IgD-negative memory B cell (primary cell): ENCODE data around the gene CDK11B. TPM values are rescaled to one million over a fixed set of nuclear protein-coding genes. Genes with fewer than 3 reads are reported as not detected.
A peak's percentile ranks its signal among the peaks of the same experiment; 100 is the strongest.
"Not testable (repeated sequence)": the region's sequence is repeated elsewhere in the genome, so short reads cannot be mapped to it uniquely, and the experiment has no call there.

Experiments used
- H3K27ac Mint-ChIP-seq, 3 donors: one replicate each; pipeline ENCODE4 v1.8.0; 2020 to 2022; ENCODE audit warnings: mild to moderate bottlenecking in 3 of 3, mixed read lengths in 3 of 3, moderate library complexity in 1 of 3
- H3K27me3 Mint-ChIP-seq: one replicate; pipeline ENCODE4 v1.8.0; 2021; ENCODE audit warnings: mixed read lengths
- H3K36me3 Mint-ChIP-seq: one replicate; pipeline ENCODE4 v1.8.0; 2020; ENCODE audit warnings: mild to moderate bottlenecking, mixed read lengths
- H3K4me1 Mint-ChIP-seq, 3 donors: one replicate each; pipeline ENCODE4 v1.8.0; 2020 to 2022; ENCODE audit warnings: mixed read lengths in 3 of 3, mild to moderate bottlenecking in 1 of 3
- H3K4me3 Mint-ChIP-seq, 4 donors: one replicate each; pipeline ENCODE4 v1.8.0; 2020 to 2022; ENCODE audit warnings: mild to moderate bottlenecking in 4 of 4, mixed read lengths in 4 of 4, moderate library complexity in 3 of 4
- H3K9me3 Mint-ChIP-seq, 3 donors: one replicate each; pipeline ENCODE4 v1.8.0; 2020 to 2021; ENCODE audit warnings: mixed read lengths in 3 of 3, mild to moderate bottlenecking in 1 of 3
- polyA plus RNA-seq: library from polyadenylated mRNA; unstranded; fragments of 300-500 nt; fragmentation: Illumina TruSeq; gene quantifications from one replicate; pipeline ENCODE4 v1.2.3, GENCODE V29; 2021

The CDK11B gene
- polyA plus RNA-seq, 1 donor from 2014 or later = 19.9 TPM

GRCh38 chr1:1692324-1692713, 33.5 kb upstream of the CDK11B start:
- peak overlapping the region; percentile 73 to 89 (median 84) for H3K4me3 Mint-ChIP-seq
- not testable (repeated sequence) for H3K36me3 Mint-ChIP-seq
- H3K4me1 Mint-ChIP-seq = peaks cover 1 to 12% (median 4%) of the 10 kb centered on the region in 3 donors

DNA sequence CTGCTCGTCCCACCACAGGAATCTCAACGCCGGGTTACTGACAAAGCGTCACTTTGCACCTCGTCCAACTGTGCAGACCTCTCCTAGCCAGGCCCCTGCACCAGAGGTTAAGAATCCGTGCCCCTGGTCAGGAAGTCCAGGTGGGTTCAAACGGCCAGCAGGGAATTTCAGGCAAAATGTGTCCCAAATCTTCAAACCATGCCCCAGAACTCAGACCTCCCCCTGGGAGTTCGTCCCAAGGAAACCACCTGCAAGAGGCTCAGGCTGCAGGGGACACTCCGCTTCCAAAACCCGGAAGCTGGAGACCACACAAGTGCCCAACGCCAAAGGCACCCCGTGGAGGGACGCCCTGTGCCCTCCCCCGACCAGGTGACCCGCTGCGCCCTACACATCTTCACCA, 32.6 kb upstream of the CDK11B start:
- not testable (repeated sequence) for H3K4me3 Mint-ChIP-seq
- H3K4me1 Mint-ChIP-seq = peaks cover 1 to 12% (median 4%) of the 10 kb centered on the region in 3 donors

More at GRCh38 chr1:1692324-1692713, 33.5 kb upstream of the CDK11B start:
- H3K9me3 Mint-ChIP-seq, H3K27me3 Mint-ChIP-seq: not testable (repeated sequence)
- peak overlapping the region; percentile 47 to 92 (median 91) for H3K27ac Mint-ChIP-seq

GRCh38 chr1:1689526-1689925, 30.7 kb upstream of the CDK11B start:
- not testable (repeated sequence) for H3K27me3 Mint-ChIP-seq, H3K9me3 Mint-ChIP-seq
- peak overlapping the region in 2 of 3 donors; percentile 83 to 86 for H3K27ac Mint-ChIP-seq

More for the DNA sequence above, 32.6 kb upstream of the CDK11B start:
- H3K27ac Mint-ChIP-seq, H3K36me3 Mint-ChIP-seq, H3K27me3 Mint-ChIP-seq, H3K9me3 Mint-ChIP-seq: not testable (repeated sequence)

GRCh38 chr1:1687846-1688245, 29.0 kb upstream of the CDK11B start:
- H3K27ac Mint-ChIP-seq = peak overlapping the region in 2 of 3 donors; percentile 25 to 83
- no peaks in the 10 kb centered on the region for H3K9me3 Mint-ChIP-seq
- H3K4me1 Mint-ChIP-seq = peaks cover 1 to 21% (median 4%) of the 10 kb centered on the region in 3 donors
- peaks cover 2% of the 10 kb centered on the region for H3K36me3 Mint-ChIP-seq
- peak overlapping the region in 2 of 4 donors; percentile 60 to 82 for H3K4me3 Mint-ChIP-seq
- no peaks in the 10 kb centered on the region for H3K27me3 Mint-ChIP-seq

More at GRCh38 chr1:1689526-1689925, 30.7 kb upstream of the CDK11B start:
- H3K36me3 Mint-ChIP-seq = not testable (repeated sequence)
- Mint-ChIP-seq H3K4me1 (peaks cover 1 to 14% (median 4%) of the 10 kb centered on the region in 3 donors), H3K4me3 (peak overlapping the region in 3 of 4 donors; percentile 68 to 85 (median 81))

GRCh38 chr1:1684031-1684681, 25.4 kb upstream of the CDK11B start:
- H3K27me3 Mint-ChIP-seq = no peaks in the 10 kb centered on the region
- H3K4me1 Mint-ChIP-seq = peaks cover 3 to 23% (median 7%) of the 10 kb centered on the region in 3 donors
- H3K9me3 Mint-ChIP-seq = no peaks in the 10 kb centered on the region
- H3K27ac Mint-ChIP-seq = no peak overlapping the region
- H3K36me3 Mint-ChIP-seq = peaks cover 3% of the 10 kb centered on the region
- H3K4me3 Mint-ChIP-seq = no peak overlapping the region

- Mint-ChIP-seq H3K4me3 (peak overlapping the region in 1 of 4 donors; percentile 57), H3K27me3 (no peaks in the 10 kb centered on the region), H3K4me1 (peaks cover 11 to 28% (median 16%) of the 10 kb centered on the region in 3 donors), H3K36me3 (peaks cover 3% of the 10 kb centered on the region), H3K9me3 (no peaks in the 10 kb centered on the region), H3K27ac (peak overlapping the region in 1 of 3 donors; percentile 58)
These were observed 24.5 kb upstream of the CDK11B start for GRCh38 chr1:1683104-1683905.

GRCh38 chr1:1680912-1681273, 22.1 kb upstream of the CDK11B start:
- H3K9me3 Mint-ChIP-seq = no peaks in the 10 kb centered on the region
- no peaks in the 10 kb centered on the region for H3K27me3 Mint-ChIP-seq
- H3K4me1 Mint-ChIP-seq = peaks cover 19 to 30% (median 21%) of the 10 kb centered on the region in 3 donors
- peak overlapping the region in 1 of 4 donors; percentile 38 for H3K4me3 Mint-ChIP-seq
- peaks cover 1% of the 10 kb centered on the region for H3K36me3 Mint-ChIP-seq
- peak overlapping the region in 1 of 3 donors; percentile 74 for H3K27ac Mint-ChIP-seq

DNA sequence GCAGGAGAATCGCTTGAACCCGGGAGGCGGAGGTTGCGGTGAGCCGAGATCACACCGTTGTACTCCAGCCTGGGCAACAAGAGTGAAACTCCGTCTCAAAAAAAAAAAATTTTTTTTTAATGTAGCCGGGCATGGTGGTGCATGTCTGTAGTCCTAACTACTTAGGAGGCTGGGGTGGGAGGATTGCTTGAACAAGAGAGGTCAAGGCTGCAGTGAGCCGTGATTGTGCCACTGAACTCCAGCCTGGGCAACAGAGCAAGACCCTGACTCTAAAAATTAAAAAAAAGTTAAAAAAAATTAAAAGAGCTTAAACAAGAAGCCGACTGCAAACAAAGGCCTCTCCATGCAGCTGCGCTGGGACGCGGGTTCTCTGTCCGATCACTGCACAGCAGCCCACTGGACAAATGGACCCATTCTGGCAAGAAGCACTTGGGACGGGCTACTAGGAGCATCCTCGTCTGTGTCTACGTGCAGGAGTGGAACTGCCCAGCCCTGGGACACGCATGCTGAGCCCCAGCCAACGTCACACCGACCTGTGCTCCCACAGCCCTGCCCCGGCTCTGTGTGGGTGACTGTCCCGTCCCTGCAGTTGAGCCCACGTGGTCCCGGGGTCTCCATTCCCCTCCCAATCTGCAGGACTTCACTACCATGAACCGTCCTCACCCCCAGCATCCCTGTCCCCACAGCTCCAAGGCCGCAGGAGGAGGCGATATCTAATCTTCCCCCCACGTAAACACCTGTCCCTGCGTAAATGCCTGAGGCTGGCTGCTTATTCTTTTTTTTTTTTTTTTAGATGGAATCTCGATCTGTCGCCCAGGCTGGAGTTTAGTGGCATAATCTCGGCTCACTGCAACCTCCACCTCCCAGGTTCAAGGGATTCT, 21.5 kb upstream of the CDK11B start:
- H3K9me3 Mint-ChIP-seq = no peaks in the 10 kb centered on the region
- H3K4me3 Mint-ChIP-seq = no peak overlapping the region
- H3K27ac Mint-ChIP-seq = peak overlapping the region in 1 of 3 donors; percentile 74
- H3K36me3 Mint-ChIP-seq = peaks cover 1% of the 10 kb centered on the region
- no peaks in the 10 kb centered on the region for H3K27me3 Mint-ChIP-seq
- H3K4me1 Mint-ChIP-seq = peaks cover 19 to 28% (median 21%) of the 10 kb centered on the region in 3 donors

DNA sequence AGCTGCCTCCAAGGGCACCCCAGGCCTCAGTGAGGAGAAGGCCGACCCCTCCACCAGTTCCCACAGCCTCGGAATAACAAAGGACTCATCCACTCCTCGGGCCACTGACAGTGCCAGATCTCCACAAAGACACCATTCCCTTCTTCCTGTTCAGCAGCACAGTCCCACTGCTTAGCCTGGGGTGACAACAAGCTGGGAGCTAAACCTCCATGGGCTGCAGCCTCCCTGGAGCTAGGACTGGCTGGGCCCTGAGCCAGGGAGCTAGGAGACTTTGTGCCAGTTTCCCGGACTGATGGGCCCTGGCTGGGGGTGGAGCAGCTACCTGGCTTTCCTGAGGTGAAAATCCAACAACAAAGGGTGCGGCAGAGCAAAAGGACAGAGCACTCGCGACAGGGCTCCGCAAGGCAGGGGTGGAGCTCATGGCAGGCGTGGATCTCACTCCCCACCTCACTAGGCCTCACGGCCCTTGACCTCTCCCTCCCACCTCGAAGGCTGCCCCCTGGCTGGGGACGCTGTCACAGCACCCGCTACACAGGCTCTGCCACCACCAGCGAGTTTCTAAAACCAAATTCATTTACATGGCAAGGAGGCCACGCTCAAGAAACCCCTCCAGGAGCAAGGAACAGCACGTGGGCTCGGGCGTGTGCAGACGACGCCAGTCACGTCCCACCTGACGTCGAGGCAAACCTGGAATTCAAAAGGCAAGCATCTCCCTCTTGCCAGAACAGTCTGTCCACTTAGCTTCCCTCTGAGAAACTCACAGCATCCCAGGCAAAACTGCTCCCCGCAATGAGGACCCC, 20.0 kb upstream of the CDK11B start:
- H3K4me3 Mint-ChIP-seq = peak overlapping the region; percentile 82 to 94 (median 87)
- H3K9me3 Mint-ChIP-seq = no peaks in the 10 kb centered on the region
- peaks cover 19 to 25% (median 21%) of the 10 kb centered on the region in 3 donors for H3K4me1 Mint-ChIP-seq
- peak overlapping the region; percentile 98 to 99 (median 98) for H3K27ac Mint-ChIP-seq
- no peaks in the 10 kb centered on the region for H3K27me3 Mint-ChIP-seq
- H3K36me3 Mint-ChIP-seq = peaks cover 1% of the 10 kb centered on the region

- H3K4me1 Mint-ChIP-seq = peaks cover 19 to 23% (median 21%) of the 10 kb centered on the region in 3 donors
- peak overlapping the region; percentile 82 to 94 (median 90) for H3K4me3 Mint-ChIP-seq
- no peaks in the 10 kb centered on the region for H3K9me3 Mint-ChIP-seq
- H3K27ac Mint-ChIP-seq = peak overlapping the region; percentile 98 to 99 (median 98)
- H3K27me3 Mint-ChIP-seq = no peaks in the 10 kb centered on the region
- peaks cover 1% of the 10 kb centered on the region for H3K36me3 Mint-ChIP-seq
These were observed 19.1 kb upstream of the CDK11B start for GRCh38 chr1:1677718-1678580.

DNA sequence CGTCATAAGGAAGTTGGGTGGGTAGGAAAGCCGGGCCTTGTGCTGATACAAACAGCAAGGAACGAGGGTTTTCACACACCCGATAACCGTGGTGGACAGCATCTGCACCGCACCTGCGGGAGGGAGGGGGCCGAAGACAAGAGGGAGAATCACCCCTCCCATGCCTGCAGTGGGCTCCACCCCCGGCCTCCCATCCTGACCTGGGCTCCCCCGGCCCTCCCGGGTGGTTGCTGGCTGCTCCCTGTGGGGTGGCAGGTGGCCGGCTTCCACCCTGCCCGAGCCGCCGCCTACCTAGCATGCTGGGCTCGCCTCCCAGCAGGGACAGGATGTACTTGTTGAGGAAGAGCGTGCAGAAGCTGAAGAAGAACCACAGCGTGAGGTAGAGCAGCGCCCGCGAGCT, 17.3 kb upstream of the CDK11B start:
- H3K27me3 Mint-ChIP-seq, H3K36me3 Mint-ChIP-seq, H3K9me3 Mint-ChIP-seq, H3K27ac Mint-ChIP-seq, H3K4me3 Mint-ChIP-seq: not testable (repeated sequence)
- peaks cover 19 to 21% (median 21%) of the 10 kb centered on the region in 3 donors for H3K4me1 Mint-ChIP-seq

- not testable (repeated sequence) for H3K27ac Mint-ChIP-seq, H3K27me3 Mint-ChIP-seq, H3K36me3 Mint-ChIP-seq, H3K9me3 Mint-ChIP-seq, H3K4me3 Mint-ChIP-seq
- peaks cover 19 to 21% (median 21%) of the 10 kb centered on the region in 3 donors for H3K4me1 Mint-ChIP-seq
These were observed 16.4 kb upstream of the CDK11B start for GRCh38 chr1:1675218-1675617.

- not testable (repeated sequence) for H3K9me3 Mint-ChIP-seq, H3K4me3 Mint-ChIP-seq, H3K27me3 Mint-ChIP-seq, H3K36me3 Mint-ChIP-seq
- Mint-ChIP-seq H3K27ac (peak overlapping the region in 1 of 3 donors; percentile 82), H3K4me1 (peaks cover 19 to 21% (median 21%) of the 10 kb centered on the region in 3 donors)
These were observed 16.0 kb upstream of the CDK11B start for GRCh38 chr1:1674806-1675205.
